ENCODE measurements around the gene ASCL5. TPM values are rescaled to one million over a fixed set of nuclear protein-coding genes. Genes with fewer than 3 reads are reported as not detected.

Gene ASCL5
- total RNA-seq, 1 donor from 2014 or later: not detected

DNA sequence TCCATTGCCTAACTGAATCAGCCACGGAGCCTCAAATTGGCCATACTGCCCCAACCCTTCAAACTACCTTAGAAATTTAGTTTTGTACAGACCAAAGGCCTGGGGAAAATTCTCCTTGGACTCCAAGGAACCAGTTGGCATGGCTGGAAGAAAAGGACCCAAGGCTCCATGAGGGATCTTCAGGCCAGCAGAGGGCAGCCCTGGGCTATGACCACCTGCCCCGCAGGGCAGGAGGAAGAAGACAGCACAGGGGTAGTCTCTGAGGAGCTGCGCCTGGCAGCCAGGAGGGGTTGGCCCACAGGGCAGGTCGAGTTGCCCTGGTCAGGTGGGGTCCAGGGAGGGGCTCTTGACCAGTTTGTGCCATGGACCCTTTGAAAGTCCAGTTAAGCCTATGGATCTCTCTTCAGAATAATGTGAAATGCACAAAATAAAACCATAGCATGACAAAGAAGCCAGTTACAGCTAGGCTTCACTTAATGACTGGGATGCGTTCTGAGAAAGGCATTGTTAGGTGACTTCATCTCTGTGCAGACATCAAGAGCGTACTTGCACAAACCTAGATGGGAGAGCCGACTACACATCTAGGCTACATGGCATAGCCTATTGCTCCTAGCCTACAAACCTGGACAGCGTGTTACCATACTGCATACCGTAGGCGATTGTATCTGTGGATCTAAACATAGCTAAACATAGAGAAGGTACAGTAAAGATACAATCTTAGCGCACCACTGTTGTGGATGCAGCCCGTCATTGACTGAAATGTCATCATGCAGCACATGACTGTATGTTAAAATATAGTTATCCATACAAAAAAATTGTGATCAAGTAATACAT lies 40.9 kb downstream of the ASCL5 start:
- DNase-seq (ENCODE audit: low read depth): peak; percentile 33

DNA sequence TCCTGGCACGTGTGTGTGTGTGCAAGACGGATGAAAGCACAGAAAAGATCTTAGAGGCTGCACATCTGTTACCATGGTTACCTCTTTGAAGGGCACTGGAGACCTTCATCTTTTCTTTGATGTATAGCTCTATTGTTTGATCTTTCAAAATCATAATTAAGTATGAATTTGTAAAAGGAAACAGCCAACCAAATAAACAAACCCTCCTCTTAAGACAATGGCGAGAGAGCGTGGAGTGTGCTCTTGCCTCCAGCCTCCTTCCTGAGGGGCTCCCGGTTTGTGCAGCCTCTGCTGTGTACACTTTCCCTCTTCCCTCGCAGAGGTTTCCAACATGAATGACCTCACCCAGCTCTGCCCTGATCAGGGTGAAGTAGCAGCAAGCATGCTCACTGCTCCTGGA lies 42.7 kb downstream of the ASCL5 start:
- DNase-seq (ENCODE audit: low read depth): no peak

DNA sequence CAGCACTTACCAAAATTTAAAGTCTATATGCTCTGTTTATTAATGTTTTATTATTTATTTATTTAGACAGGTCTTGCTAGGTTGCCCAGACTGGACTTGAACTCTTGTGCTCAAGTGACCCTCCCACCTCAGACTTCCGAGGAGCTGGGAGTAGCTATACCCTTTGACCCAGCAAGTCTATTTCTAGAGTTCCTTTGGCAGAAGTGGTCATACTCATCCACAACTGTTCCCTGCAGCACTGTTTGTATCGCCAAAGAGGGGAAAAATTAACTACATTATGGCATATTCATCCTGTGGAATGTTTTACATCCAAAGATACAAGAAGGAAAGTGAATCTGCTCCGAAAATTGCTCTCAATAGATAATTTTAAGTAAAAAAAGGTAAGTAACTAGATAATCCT lies 43.2 kb downstream of the ASCL5 start:
- no peak for DNase-seq (ENCODE audit: low read depth)

DNA sequence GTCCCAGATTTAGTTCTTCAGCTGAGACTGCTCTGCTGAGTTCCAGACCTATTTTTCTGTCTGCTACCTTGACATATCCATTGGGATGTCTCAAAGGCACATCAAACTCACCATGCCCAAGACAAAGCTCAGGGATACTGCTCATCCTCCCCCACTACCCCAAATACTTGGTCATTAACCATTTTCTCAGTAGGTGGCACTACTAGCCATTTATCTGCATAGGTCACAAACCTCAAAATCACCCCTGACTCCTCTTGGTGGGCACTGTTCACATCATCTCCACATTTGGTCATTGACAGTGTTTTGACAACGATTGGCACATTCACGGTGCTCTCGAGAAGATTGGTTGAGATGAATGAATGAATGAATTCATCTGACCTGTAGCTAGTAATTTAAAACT lies 46.8 kb downstream of the ASCL5 start:
- no peak for DNase-seq (ENCODE audit: low read depth)

DNA sequence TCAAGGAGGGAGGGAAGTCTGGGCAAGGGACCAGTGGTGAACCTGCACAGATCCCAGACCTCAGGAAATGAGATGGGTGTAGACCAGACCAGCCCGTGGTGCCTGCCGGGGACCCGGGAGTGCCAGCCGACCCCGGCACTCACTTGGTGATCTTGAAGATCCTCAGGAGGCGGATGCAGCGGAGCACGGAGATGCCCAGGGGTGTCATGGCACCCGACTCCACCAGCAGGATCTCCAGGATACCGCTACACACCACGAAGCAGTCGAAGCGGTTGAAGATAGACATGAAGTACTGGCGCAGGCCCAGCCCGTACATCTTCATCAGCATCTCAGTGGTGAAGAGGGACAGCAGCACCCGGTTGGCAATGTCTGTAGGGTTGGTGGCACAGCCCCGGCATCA lies 49.2 kb downstream of the ASCL5 start:
- no peak for DNase-seq (ENCODE audit: low read depth)

DNA sequence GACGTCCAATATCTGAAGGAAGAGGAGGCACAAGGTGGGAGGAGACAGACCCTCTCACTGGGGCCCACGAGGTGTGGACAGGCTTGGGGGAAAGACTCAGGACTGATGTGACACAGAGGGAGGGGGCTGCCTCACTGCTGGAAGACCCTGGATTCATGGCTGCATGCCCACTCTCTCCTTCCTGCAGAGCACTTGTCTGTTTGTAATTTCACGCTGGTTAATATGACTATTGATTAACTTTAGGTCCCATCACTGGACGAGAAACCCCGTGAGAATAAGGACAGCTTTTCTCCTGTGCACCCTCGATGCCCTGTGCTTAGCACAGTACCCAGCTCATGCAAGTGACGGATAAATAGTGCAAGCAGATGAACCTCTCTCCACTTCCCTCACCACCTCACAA lies 49.9 kb downstream of the ASCL5 start:
- no peak for DNase-seq (ENCODE audit: low read depth)

DNA sequence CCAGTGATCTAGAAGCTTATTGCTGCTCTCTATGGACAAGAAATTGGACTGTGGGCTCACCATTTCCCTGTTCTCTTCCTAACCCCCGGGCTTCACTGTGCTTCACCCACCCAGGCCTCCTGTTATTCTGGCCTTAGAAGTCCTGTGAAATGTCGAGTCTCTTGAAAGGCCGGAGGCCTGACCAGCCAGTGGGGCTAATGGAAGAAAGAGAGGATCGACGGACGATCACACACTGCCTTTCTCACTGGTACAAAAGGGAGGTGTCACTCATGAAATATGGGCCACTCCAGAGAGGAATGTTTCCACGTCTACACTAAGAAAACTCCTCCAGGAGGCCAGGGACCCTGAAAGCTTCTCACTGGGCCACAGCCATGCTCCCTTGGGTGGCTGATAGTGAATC lies 50.9 kb downstream of the ASCL5 start:
- DNase-seq (ENCODE audit: low read depth): no peak

DNA sequence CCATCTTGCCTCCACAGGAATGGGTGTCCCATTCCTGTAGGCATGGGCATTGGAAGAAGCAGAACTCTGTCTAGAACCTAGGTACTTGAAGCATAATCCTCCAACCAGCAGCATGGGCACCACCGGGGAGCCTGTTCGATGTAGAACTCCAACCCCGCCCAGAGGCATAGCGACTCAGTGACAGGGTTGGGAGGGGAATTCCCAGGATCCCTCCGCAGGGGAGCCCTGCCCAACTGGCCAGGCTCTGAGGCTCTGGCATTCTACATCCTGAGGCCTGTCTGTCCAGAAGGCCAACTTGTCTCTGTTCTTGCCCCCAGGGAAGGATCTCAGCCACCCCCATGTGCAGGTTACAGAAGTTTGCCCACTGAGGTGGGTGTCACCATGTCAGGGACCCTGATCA lies 53.0 kb downstream of the ASCL5 start:
- DNase-seq (ENCODE audit: low read depth): no peak

DNA sequence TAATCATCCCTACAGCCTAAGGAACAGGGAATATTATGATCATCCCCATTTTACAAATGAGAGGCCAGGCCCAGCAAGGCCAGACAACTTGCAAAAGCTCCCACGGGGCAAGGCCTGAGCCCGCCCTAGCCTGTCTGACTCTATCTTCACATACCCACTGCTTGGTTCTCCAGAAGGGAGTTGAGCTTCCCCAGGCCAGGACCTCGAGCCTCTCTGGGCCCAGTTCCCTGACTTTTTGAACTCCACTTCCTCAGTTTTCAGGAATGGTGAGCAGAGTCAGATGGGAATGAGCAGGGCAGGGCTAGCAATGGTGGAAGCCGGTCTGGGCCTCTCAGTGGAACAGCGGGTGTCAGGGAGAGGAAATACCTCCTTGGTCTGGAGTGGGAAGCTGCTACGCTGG lies 54.1 kb downstream of the ASCL5 start:
- no peak for DNase-seq (ENCODE audit: low read depth)

DNA sequence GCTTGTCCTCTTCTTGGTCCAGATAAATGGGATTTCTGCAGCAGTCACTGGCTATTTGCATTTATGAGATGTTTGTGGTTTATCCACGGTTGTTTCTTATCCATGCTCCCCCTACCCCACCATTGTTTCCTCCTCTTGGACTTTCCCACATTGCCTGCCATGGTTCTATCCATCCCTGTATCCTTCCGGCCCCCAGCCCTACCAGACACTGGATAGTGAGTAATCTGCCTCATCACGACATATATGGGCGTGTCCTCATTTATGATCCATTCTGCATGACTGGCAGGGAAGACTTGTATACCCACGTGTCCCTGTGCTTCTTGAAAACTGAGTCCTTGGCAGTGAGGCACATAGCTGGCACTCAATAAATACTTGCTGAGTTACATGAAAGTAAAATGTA lies 54.8 kb downstream of the ASCL5 start:
- no peak for DNase-seq (ENCODE audit: low read depth)

DNA sequence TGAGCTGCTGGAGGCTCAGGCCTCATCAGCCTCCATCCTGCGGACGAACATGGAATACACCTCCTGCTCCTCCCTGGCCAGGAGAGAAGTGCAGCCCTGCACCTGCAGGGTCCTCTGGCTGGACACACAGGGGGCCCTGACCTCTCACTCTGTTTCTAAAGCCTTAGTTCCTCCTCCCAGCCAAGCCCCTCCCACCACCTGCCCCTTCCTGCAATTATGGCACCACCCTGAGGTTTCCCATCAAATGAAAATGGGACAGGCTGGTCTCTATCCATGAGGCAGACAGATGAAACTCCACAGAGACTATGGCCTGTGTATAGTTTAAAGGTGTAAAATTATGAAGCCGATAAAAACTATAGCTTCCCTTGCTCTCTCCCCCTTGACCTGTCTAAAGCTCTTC lies 57.3 kb downstream of the ASCL5 start:
- DNase-seq (ENCODE audit: low read depth): no peak

DNA sequence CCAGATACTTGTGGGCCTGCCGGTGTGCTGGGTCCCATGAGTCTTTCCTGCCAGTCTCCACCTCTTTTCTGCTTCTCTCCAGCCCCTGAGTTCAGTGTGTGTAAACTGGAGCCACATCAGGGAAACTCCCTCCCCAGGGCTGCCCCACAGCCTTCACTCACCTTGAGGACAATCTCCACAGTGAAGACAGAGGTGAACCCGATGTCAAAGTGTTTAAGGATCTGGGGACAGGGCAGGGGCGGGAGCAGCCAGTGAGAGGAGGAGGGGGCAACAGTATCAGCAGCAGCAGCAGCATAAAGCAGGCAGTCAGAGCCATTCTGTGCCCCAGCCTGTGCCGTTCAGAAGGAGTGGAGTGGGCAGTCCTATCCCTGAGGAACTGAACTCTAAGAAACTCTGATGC lies 58.0 kb downstream of the ASCL5 start:
- no peak for DNase-seq (ENCODE audit: low read depth)

DNA sequence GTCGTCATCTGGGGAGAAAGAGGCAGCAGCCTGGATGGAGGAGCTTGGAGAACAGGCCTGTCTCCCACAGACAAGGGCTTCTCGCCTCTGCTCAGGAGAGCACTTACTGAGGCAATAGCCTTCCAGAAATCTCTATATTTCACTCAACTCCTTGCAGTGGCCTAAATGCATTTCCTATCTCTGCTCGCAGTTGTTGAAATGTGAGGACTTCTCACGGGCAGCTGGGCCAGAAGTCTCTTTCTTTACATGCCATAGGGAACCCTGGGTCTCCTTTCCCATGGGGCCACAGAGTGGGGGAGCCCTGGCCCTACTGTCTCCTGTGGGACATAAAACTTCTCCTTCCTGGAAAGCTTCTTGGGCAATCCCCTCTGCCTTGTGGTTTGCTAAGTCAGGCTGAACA lies 60.0 kb downstream of the ASCL5 start:
- DNase-seq (ENCODE audit: low read depth): no peak

DNA sequence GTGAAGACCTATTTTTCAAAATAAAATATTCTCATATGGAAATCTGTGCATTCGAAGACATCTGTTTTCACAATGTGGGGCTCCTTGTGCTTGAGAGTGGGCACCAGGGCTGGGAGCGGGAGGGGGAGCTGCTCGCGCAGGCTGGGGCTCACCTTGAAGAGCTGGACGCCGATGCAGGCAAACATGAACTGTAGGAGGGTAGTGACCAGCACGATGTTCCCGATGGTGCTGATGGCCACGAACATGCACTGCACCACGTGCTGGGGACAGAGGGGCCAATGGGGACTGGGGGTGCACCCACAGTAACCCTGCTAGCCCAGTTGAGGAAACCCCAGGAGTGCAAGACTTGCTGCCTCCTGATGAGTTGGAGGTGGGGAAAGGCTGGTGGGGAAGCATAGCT lies 61.3 kb downstream of the ASCL5 start:
- DNase-seq (ENCODE audit: low read depth): no peak

DNA sequence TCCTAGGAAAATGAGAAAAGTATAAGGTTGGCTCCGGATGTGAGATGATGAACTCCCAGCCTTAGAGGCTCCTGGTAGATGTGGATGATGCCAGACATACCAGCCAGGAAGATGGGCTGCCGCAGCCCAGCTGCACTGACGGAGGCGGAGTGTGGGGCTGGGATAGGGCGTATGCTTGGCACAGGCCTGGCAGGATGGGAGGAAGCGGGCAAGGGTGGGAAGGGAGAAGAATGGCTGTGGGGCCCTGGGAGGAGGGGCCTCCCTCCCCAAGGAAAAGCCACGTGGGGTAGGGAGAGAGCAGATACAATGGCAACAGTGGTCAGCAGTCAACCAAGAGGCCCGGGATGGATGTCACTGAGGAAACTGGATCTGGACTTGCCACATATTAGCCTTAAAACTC lies 62.2 kb downstream of the ASCL5 start:
- no peak for DNase-seq (ENCODE audit: low read depth)

Other genes with a start within 250 kb of the ASCL5 start
- gene INAVA, start 232.3 kb downstream of the ASCL5 start, total RNA-seq: 28.1 and 58.5 TPM in 2 replicates
- 1.3 and 1.4 TPM in 2 replicates for gene KIF21B, start 103.5 kb downstream of the ASCL5 start, total RNA-seq
- gene CACNA1S, start 14.8 kb downstream of the ASCL5 start, total RNA-seq: not detected in 2 replicates
- 155 and 163 TPM in 2 replicates for gene TMEM9, start 27.3 kb upstream of the ASCL5 start, total RNA-seq
- gene IGFN1, start 63.6 kb upstream of the ASCL5 start, total RNA-seq: under 0.01 and 12.1 TPM in 2 replicates
- 0.15 and 3.3 TPM in 2 replicates for gene PKP1, start 156.3 kb upstream of the ASCL5 start, total RNA-seq

Data from renal cortical epithelial cell (primary cell).